Esophagus squamous epithelium (tissue), 5 donors: Measurements from ENCODE around the gene GMFB. TPM values are rescaled to one million over a fixed set of nuclear protein-coding genes. Genes with fewer than 3 reads are reported as not detected.
"Not testable (repeated sequence)": the region's sequence is repeated elsewhere in the genome, so short reads cannot be mapped to it uniquely, and the experiment has no call there.

ENCODE experiments used
- DNase-seq: peaks from one replicate; lab custom pipeline; 2025; lab: John Stamatoyannopoulos, UW
- H3K27ac ChIP-seq, 4 donors: fragments of 200-600 bp; sonication (generic); one replicate each; pipeline ENCODE4 v1.5.1; 2016 to 2019; ENCODE audit warnings: mild to moderate bottlenecking in 1 of 4
- H3K27me3 ChIP-seq, 4 donors: fragments of 200-600 bp; sonication (generic); 1 replicate in 3 of 4; 2 replicates in 1 of 4; pipeline versions ENCODE4 v1.5.1 to v1.6.0; 2017 to 2021; ENCODE audit warnings: antibody characterized with exemption in 1 of 4
- H3K36me3 ChIP-seq, 3 donors: fragments of 200-600 bp; sonication (generic); one replicate each; pipeline ENCODE4 v1.5.1; 2016 to 2019
- H3K4me1 ChIP-seq, 3 donors: fragments of 200-600 bp; sonication (generic); one replicate each; pipeline ENCODE4 v1.5.1; 2017 to 2019
- H3K4me3 ChIP-seq, 4 donors: fragments of 200-600 bp; sonication (generic); 1 replicate in 3 of 4; 2 replicates in 1 of 4; pipeline ENCODE4 v1.5.1; 2016 to 2019; ENCODE audit warnings: mild to moderate bottlenecking in 2 of 4, moderate library complexity in 1 of 4
- H3K9me3 ChIP-seq, 3 donors: fragments of 200-600 bp; sonication (generic); one replicate each; pipeline ENCODE4 v1.5.1; 2016 to 2019
- CTCF ChIP-seq, 6 experiments: fragments of 450-650 bp in 4 of 6; fragments of 200-600 bp in 2 of 6; sonication (generic) in 2 of 6; IDR thresholded peaks; one replicate each; pipeline ENCODE4 v1.5.1; 2016 to 2019; ENCODE audit warnings: antibody characterized with exemption in 6 of 6, mild to moderate bottlenecking in 4 of 6, moderate library complexity in 4 of 6
- POLR2A ChIP-seq, 4 donors: fragments of 450-650 bp; IDR thresholded peaks; one replicate each; pipeline ENCODE4 v1.6.1; 2017; ENCODE audit warnings: antibody characterized with exemption in 4 of 4, mild to moderate bottlenecking in 4 of 4, moderate library complexity in 3 of 4
- WGBS, 2 donors: methylation state at CpG; one replicate each; pipeline ENCODE4 v1.1.5; 2018; 5-methylcytosine and 5-hydroxymethylcytosine counted together
- intact Hi-C: fragments of 100-400 bp; cut with DNase I; formaldehyde crosslinking; loops from one replicate; pipeline ENCODE4 v1.15.0; 2022
- total RNA-seq, 4 donors: library from RNA; depleted of rRNA; stranded (reverse); fragments of >200 nt; gene quantifications; one replicate each; pipeline ENCODE4 v1.1.0, GENCODE V29; 2016
- donor health status: DM: yes; HTN: yes; CAD: no.

The GMFB gene
- total RNA-seq, 4 donors from 2014 or later = 10.2 to 69.8 (median 36.2) TPM

GRCh38 chr14:54465654-54466053 lies 23.1 kb downstream of the GMFB start:
- Histone ChIP-seq H3K36me3 (no peaks in the 10 kb centered on the region), H3K4me3 (no peak overlapping the region), H3K27ac (no peak overlapping the region), H3K27me3 (no peaks in the 10 kb centered on the region), H3K9me3 (peaks cover 0 to 12% (median 0%) of the 10 kb centered on the region in 3 donors), H3K4me1 (no peaks in the 10 kb centered on the region)
- WGBS, 2 donors = 68 to 77% methylated on average over 4 of the region's 4 CpGs
- TF ChIP-seq POLR2A (IDR thresholded peaks at IDR 0.05) (no peak), CTCF (IDR thresholded peaks at IDR 0.05) (no peak)
- DNase-seq = no peak
- intact Hi-C loops = no loop called here

DNA sequence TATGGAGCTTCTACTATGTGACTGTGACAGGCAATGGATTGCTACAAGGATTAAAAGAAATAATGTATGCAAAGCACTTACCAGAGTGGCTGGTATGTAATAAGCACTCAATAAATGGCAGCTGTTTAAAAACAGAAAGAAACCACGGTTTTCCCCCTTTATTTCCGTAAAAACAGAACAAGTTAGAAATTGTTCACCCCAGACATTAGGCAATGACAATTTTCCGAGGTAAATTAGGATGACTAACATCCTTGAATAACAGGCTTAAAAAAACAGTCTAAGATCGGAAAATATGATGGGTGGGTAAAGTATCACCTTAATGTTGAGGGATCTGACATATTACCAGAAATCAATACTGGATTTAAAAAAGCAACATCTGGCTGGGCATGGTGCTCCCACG lies 26.7 kb downstream of the GMFB start:
- intact Hi-C loops = no loop called here
- WGBS, 2 donors = 15 to 30% methylated on average over 5 of the region's 5 CpGs
- no peaks in the 10 kb centered on the region for H3K27me3 ChIP-seq
- H3K36me3 ChIP-seq = no peaks in the 10 kb centered on the region
- peaks cover 0 to 2% (median 0%) of the 10 kb centered on the region in 3 donors for H3K9me3 ChIP-seq
- no peaks in the 10 kb centered on the region for H3K4me1 ChIP-seq
- H3K27ac ChIP-seq = no peak overlapping the region
- no peak for DNase-seq
- TF ChIP-seq POLR2A (IDR thresholded peaks at IDR 0.05) = no peak
- TF ChIP-seq CTCF (IDR thresholded peaks at IDR 0.05) = no peak
- no peak overlapping the region for H3K4me3 ChIP-seq

- WGBS, 2 donors = 93% methylated on average over 3 of the region's 3 CpGs; no CpG with 5 or more reads in 1 of the 2 donors
- Histone ChIP-seq H3K4me3 (no peak overlapping the region), H3K27me3 (no peaks in the 10 kb centered on the region), H3K27ac (no peak overlapping the region), H3K9me3 (no peaks in the 10 kb centered on the region), H3K4me1 (peaks cover 0 to 3% (median 0%) of the 10 kb centered on the region in 3 donors), H3K36me3 (no peaks in the 10 kb centered on the region)
- intact Hi-C loops = no loop called here
- no peak for TF ChIP-seq CTCF (IDR thresholded peaks at IDR 0.05)
- no peak for TF ChIP-seq POLR2A (IDR thresholded peaks at IDR 0.05)
- DNase-seq = no peak
Measured at GRCh38 chr14:54459106-54459505, 29.7 kb downstream of the GMFB start.

- H3K9me3 ChIP-seq, DNase-seq, H3K27ac ChIP-seq, intact Hi-C loops, H3K27me3 ChIP-seq, H3K4me3 ChIP-seq, H3K36me3 ChIP-seq, H3K4me1 ChIP-seq: not testable (repeated sequence)
Measured at GRCh38 chr14:54458536-54458935, 30.2 kb downstream of the GMFB start.

GRCh38 chr14:54457609-54457996 lies 31.2 kb downstream of the GMFB start:
- TF ChIP-seq CTCF (IDR thresholded peaks at IDR 0.05) (no peak), POLR2A (IDR thresholded peaks at IDR 0.05) (no peak)
- intact Hi-C loops = no loop called here
- Histone ChIP-seq H3K36me3 (no peaks in the 10 kb centered on the region), H3K27me3 (no peaks in the 10 kb centered on the region), H3K9me3 (no peaks in the 10 kb centered on the region), H3K4me1 (peaks cover 0 to 16% (median 0%) of the 10 kb centered on the region in 3 donors), H3K27ac (no peak overlapping the region), H3K4me3 (no peak overlapping the region)
- DNase-seq = no peak
- WGBS, 2 donors = 31 to 44% methylated on average over 3 of the region's 3 CpGs

DNA sequence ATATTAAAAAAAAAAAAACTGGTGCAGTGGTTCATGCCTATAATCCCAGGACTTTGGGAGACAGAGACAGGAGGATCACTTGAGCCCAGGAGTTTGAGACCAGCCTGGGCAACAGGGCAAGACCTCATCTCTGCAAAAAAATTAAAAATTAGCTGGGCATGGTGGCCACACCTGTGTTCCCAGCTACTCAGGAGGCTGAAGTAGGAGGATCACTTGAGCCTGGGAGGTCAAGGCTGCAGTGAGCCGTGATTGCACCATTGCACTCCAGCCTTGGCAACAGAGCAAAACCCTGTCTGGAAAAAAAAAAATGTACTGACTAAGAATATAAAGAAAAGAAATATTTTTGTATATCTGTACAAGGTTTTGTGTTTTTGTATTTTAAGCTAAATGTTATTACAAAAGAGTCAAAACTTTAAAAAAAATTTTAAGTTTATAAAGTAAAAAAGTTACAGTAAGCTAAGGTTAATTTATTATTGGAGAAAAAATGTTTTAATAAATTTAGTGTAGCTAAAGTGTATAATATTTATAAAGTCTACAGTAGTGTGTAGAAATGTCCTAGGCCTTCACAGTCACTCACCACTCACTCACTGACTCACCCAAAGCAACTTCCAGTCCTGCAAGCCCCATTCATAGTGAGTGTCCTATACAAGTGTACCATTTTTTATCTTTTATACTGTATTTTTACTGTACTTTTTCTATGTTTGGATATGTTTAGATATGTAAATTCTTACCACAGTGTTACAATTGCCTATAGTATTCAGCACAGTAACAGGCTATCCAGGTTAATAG lies 31.8 kb downstream of the GMFB start:
- not testable (repeated sequence) for H3K4me3 ChIP-seq

More for the DNA sequence above, 31.8 kb downstream of the GMFB start:
- whole genome bisulfite sequencing, 2 donors = 68 to 82% methylated on average over 1 of the region's 1 CpG
- H3K27ac ChIP-seq, DNase-seq, intact Hi-C loops, H3K9me3 ChIP-seq, H3K27me3 ChIP-seq, H3K36me3 ChIP-seq: not testable (repeated sequence)
- peaks cover 0 to 16% (median 0%) of the 10 kb centered on the region in 3 donors for H3K4me1 ChIP-seq
